OCI-LY3 (cell line): ENCODE measurements around the gene TRAPPC2.

Source experiments
- H2AFZ ChIP-seq: fragments of 200-600, 300-600 bp; shearing (Covaris generic); 2 replicates; pipeline ENCODE4 v1.6.0; 2014; ENCODE audit warnings: antibody characterized with exemption, low read depth, low read length
- H3K27ac ChIP-seq: fragments of 200-600, 300-600 bp; sonication (generic); 2 replicates; pipeline ENCODE4 v1.5.1; 2014; ENCODE audit warnings: mild to moderate bottlenecking, low read length, moderate library complexity, mixed read lengths
- H3K27me3 ChIP-seq: fragments of 200-600, 300-600 bp; sonication (generic); 2 replicates; pipeline ENCODE4 v1.6.1; 2014; ENCODE audit warnings: low read depth, low read length, mixed read lengths
- H3K36me3 ChIP-seq: fragments of 200-600, 300-600 bp; sonication (generic); replicated peaks from 2 replicates; pipeline ENCODE3; 2014; ENCODE audit warnings: low read depth, low read length, mixed read lengths
- H3K4me1 ChIP-seq: fragments of 300-600, 200-600 bp; sonication (generic); 2 replicates; pipeline ENCODE4 v1.6.1; 2014; ENCODE audit warnings: low read length, mixed read lengths
- H3K4me2 ChIP-seq: fragments of 200-600, 300-600 bp; sonication (generic); 2 replicates; pipeline ENCODE4 v1.6.1; 2014; ENCODE audit warnings: low read length, mixed read lengths
- H3K4me3 ChIP-seq: fragments of 300-600, 200-600 bp; sonication (generic); 2 replicates; pipeline ENCODE4 v1.5.1; 2014; ENCODE audit warnings: antibody characterized with exemption, mild to moderate bottlenecking, low read length, moderate library complexity
- H3K79me2 ChIP-seq: fragments of 300-600, 200-600 bp; shearing (Covaris generic); 2 replicates; pipeline ENCODE4 v1.6.1; 2014; ENCODE audit warnings: mild to moderate bottlenecking, low read length, mixed read lengths
- H3K9ac ChIP-seq: fragments of 300-600, 200-600 bp; shearing (Covaris generic); 2 replicates; pipeline ENCODE4 v1.6.0; 2014; ENCODE audit warnings: mild to moderate bottlenecking, low read length, moderate library complexity
- H3K9me3 ChIP-seq: fragments of 200-600, 300-600 bp; shearing (Covaris generic); 2 replicates; pipeline ENCODE4 v1.6.1; 2014; ENCODE audit warnings: low read length, mixed read lengths; ENCODE audit not compliant: insufficient read depth
- H4K20me1 ChIP-seq: fragments of 200-600, 300-600 bp; sonication (generic); 2 replicates; pipeline ENCODE4 v1.6.1; 2016; ENCODE audit warnings: low read length, mixed read lengths; ENCODE audit not compliant: insufficient read depth
- EZH2phosphoT487 ChIP-seq: fragments of 200-600 bp; shearing (Covaris generic); IDR thresholded peaks from 2 replicates; pipeline ENCODE4 v1.6.1; 2018; ENCODE audit warnings: antibody characterized with exemption, mixed run types, low read depth
- TF ChIP-seq, protein P1 (sequence below): fragments of 200-600, 300-600 bp; sonication (generic); IDR thresholded peaks from 2 replicates; pipeline ENCODE4 v1.5.1; 2014; ENCODE audit warnings: antibody characterized with exemption, low read length, low read depth

TRAPPC2 gene

DNA sequence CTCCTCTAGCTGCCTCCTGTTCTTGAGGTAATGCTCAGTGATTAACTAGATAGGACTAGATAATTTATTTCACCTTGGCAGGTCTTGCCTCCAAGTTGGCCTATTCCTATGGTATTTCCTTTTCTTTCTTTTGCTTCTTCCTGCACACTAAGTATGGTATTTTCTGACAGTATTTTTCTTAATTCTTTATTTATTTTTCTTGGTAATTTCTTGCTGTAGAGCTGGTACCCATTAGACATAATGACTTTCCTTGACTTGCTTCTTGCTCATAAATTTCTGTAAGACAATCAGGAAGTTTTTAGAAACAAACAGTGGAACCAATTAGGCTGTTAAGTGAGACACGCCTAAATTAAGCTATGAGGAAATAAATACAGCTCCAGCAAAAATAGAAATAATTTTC is 36.0 kb downstream of the TRAPPC2 start:
- Histone ChIP-seq H3K27ac (peak overlapping the region; percentile 93), H3K79me2 (peaks cover 97% of the 10 kb centered on the region), H3K9me3 (no peaks in the 10 kb centered on the region), H3K4me1 (peaks cover 45% of the 10 kb centered on the region), H3K27me3 (no peaks in the 10 kb centered on the region), H3K4me3 (peak overlapping the region; percentile 26), H3K9ac (peak overlapping the region; percentile 20; the same call in 1 of the 2 replicates), H3K36me3 (no peaks in the 10 kb centered on the region), H3K4me2 (peak overlapping the region; percentile 55), H2AFZ (no peak overlapping the region), H4K20me1 (peaks cover 64% of the 10 kb centered on the region)
- TF ChIP-seq, protein P1, sequence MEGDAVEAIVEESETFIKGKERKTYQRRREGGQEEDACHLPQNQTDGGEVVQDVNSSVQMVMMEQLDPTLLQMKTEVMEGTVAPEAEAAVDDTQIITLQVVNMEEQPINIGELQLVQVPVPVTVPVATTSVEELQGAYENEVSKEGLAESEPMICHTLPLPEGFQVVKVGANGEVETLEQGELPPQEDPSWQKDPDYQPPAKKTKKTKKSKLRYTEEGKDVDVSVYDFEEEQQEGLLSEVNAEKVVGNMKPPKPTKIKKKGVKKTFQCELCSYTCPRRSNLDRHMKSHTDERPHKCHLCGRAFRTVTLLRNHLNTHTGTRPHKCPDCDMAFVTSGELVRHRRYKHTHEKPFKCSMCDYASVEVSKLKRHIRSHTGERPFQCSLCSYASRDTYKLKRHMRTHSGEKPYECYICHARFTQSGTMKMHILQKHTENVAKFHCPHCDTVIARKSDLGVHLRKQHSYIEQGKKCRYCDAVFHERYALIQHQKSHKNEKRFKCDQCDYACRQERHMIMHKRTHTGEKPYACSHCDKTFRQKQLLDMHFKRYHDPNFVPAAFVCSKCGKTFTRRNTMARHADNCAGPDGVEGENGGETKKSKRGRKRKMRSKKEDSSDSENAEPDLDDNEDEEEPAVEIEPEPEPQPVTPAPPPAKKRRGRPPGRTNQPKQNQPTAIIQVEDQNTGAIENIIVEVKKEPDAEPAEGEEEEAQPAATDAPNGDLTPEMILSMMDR, result no peak
- no peak for TF ChIP-seq EZH2phosphoT487

DNA sequence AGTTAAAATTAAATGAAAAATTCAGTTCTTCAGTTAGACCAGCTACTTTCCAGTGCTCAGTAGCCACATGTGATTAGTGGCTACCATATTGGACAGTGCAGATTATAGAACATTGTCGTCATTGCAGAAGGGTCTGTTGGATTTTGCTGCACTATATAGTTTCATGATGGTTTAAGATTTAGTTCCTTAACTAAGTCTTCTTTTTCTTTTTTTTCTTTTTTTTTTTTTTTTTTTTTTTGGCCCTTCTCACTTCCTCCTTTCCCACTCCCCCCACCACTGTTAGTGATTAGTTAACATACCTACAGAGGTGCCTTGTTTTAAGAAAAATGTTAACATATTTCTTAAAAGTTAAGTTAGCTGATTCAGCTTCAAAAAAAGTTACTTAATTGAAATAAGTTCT is 36.4 kb downstream of the TRAPPC2 start:
- Histone ChIP-seq H3K4me3 (peak overlapping the region; percentile 61), H2AFZ (no peak overlapping the region), H4K20me1 (peaks cover 64% of the 10 kb centered on the region), H3K4me2 (peak overlapping the region; percentile 91), H3K9me3 (no peaks in the 10 kb centered on the region), H3K27ac (peak overlapping the region; percentile 93), H3K27me3 (no peaks in the 10 kb centered on the region), H3K36me3 (no peaks in the 10 kb centered on the region), H3K4me1 (peaks cover 50% of the 10 kb centered on the region), H3K79me2 (peaks cover 97% of the 10 kb centered on the region), H3K9ac (peak overlapping the region; percentile 51; the same call in 1 of the 2 replicates)
- TF ChIP-seq, protein P1, result no peak
- no peak for TF ChIP-seq EZH2phosphoT487

DNA sequence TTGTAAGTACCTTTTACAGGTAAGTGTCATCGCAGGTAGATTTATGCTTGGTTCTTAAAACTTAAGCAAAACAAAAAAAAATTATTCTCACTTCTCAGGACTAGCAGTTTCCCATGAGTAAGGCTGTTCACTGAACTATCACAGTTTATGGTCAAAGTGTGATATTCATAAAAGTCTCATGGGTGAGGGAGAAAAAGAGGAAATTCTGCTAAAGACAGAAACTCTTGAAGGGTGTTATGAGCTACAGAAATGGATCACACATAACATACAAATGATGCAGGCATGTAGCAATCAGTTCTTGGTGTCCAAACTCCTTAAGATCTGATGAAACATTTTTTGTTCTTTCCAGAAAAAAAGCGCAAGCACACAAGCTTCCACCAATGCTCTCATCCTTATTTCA is 37.0 kb downstream of the TRAPPC2 start:
- peak overlapping the region; percentile 61 for H3K4me3 ChIP-seq
- H3K27me3 ChIP-seq, result no peaks in the 10 kb centered on the region
- H3K79me2 ChIP-seq, result peaks cover 97% of the 10 kb centered on the region
- H3K27ac ChIP-seq, result peak overlapping the region; percentile 93
- H3K9me3 ChIP-seq, result no peaks in the 10 kb centered on the region
- TF ChIP-seq, protein P1, result no peak
- no peak for TF ChIP-seq EZH2phosphoT487
- no peaks in the 10 kb centered on the region for H3K36me3 ChIP-seq
- H3K4me1 ChIP-seq, result peaks cover 55% of the 10 kb centered on the region
- peak overlapping the region; percentile 51; the same call in 1 of the 2 replicates for H3K9ac ChIP-seq
- H3K4me2 ChIP-seq, result peak overlapping the region; percentile 91
- no peak overlapping the region for H2AFZ ChIP-seq
- H4K20me1 ChIP-seq, result peaks cover 64% of the 10 kb centered on the region

DNA sequence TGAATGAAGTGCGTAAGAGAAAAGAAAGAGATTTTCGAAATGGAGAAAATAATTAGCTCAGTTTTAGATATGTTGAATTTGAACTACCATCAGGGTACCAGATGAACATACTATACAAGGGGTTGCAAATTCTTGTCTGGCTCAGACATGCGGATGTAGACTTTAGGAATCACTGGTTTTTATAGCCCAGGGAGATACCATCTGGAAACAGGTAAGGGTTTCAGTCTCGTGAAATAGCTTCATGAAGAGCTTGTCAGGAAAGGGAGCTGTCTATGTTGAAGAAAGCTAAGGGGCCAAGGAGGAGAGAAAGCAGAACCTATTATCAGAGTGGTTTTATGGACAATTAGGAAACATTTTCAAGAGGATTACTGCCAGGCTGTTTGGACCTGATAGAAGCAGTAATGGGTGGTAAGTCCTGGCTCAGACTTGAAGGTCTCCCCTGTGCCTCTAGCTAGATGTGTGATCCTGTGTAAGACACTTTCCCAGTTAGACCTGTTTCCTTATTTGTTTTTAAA is 38.8 kb downstream of the TRAPPC2 start:
- Histone ChIP-seq H3K4me1 (peaks cover 69% of the 10 kb centered on the region), H3K36me3 (peaks cover 2% of the 10 kb centered on the region), H3K4me3 (no peak overlapping the region), H3K27ac (no peak overlapping the region), H3K9me3 (no peaks in the 10 kb centered on the region), H4K20me1 (peaks cover 52% of the 10 kb centered on the region), H3K4me2 (no peak overlapping the region), H3K9ac (no peak overlapping the region), H3K27me3 (no peaks in the 10 kb centered on the region), H3K79me2 (peaks cover 96% of the 10 kb centered on the region), H2AFZ (no peak overlapping the region)
- TF ChIP-seq, protein P1, result no peak
- no peak for TF ChIP-seq EZH2phosphoT487
